A549 (cell line): ENCODE measurements around the gene SMIM14. TPM values are rescaled to one million over a fixed set of nuclear protein-coding genes. Genes with fewer than 3 reads are reported as not detected.

ENCODE experiments used
- CEBPB ChIP-seq, 2 experiments: fragments of >200 bp in 1 of 2; sonication (Bioruptor Twin) in 1 of 2; formaldehyde crosslinking in 1 of 2; IDR thresholded peaks; 2 replicates each; pipeline ENCODE4 v1.6.1; 2012 to 2016
- CHD2 ChIP-seq: fragments of 150-350 bp; IDR thresholded peaks from 2 replicates; pipeline ENCODE4 v1.6.1; 2014; ENCODE audit warnings: low read length; ENCODE audit not compliant: partially characterized antibody
- E2F6 ChIP-seq: IDR thresholded peaks from 2 replicates; pipeline ENCODE4 v1.6.1; 2012; ENCODE audit warnings: low read depth, borderline replicate concordance
- EP300 ChIP-seq, 2 experiments: fragments of >200 bp; sonication (Bioruptor Twin); formaldehyde crosslinking; IDR thresholded peaks; 2 replicates in 1 of 2; 3 replicates in 1 of 2; pipeline ENCODE4 v1.6.1; 2016 to 2017
- FOSL2 ChIP-seq, 2 experiments: fragments of 450-650 bp in 1 of 2; fragments of >200 bp in 1 of 2; sonication (Bioruptor Twin) in 1 of 2; formaldehyde crosslinking; IDR thresholded peaks; 2 replicates each; pipeline versions ENCODE4 v1.5.0 to v1.6.1; 2016 to 2020; ENCODE audit warnings: mild to moderate bottlenecking in 1 of 2, moderate library complexity in 1 of 2
- GATA3 ChIP-seq: IDR thresholded peaks from 2 replicates; pipeline ENCODE4 v1.6.1; 2012; ENCODE audit warnings: borderline replicate concordance
- HDAC2 ChIP-seq: fragments of 200-600 bp; sonication (generic); IDR thresholded peaks from 2 replicates; pipeline ENCODE4 v1.6.1; 2016
- HES2 ChIP-seq: fragments of >200 bp; sonication (Bioruptor Twin); formaldehyde crosslinking; IDR thresholded peaks from 2 replicates; pipeline ENCODE4 v1.6.1; 2016
- HEYL ChIP-seq: fragments of 250-450 bp; sonication (Bioruptor Pico); IDR thresholded peaks from 2 replicates; pipeline ENCODE4 v1.8.0; 2021; ENCODE audit warnings: mild to moderate bottlenecking, moderate library complexity
- HMGXB4 ChIP-seq: fragments of 250-450 bp; sonication (Bioruptor Pico); IDR thresholded peaks from 2 replicates; pipeline ENCODE4 v1.5.0; 2021; ENCODE audit warnings: mild to moderate bottlenecking, moderate library complexity, borderline replicate concordance
- HOXB5 ChIP-seq: fragments of 250-450 bp; sonication (Bioruptor Pico); IDR thresholded peaks from 2 replicates; pipeline ENCODE4 v1.5.0; 2020; ENCODE audit warnings: mild to moderate bottlenecking, moderate library complexity
- JUNB ChIP-seq: fragments of >200 bp; sonication (Bioruptor Twin); formaldehyde crosslinking; IDR thresholded peaks from 2 replicates; pipeline ENCODE4 v1.6.1; 2016
- MAX ChIP-seq: IDR thresholded peaks from 2 replicates; pipeline ENCODE4 v1.6.1; 2012
- MAZ ChIP-seq: fragments of 150-350 bp; IDR thresholded peaks from 2 replicates; pipeline ENCODE4 v1.6.1; 2014; ENCODE audit warnings: antibody characterized with exemption, low read depth, low read length, borderline replicate concordance
- MYC ChIP-seq: IDR thresholded peaks from 2 replicates; pipeline ENCODE4 v1.6.1; 2012; ENCODE audit warnings: mild to moderate bottlenecking, inconsistent platforms, low read length, improper control_type of control experiment, borderline replicate concordance
- NPAS2 ChIP-seq: fragments of 250-450 bp; sonication (Bioruptor Pico); IDR thresholded peaks from 2 replicates; pipeline ENCODE4 v1.8.0; 2022; ENCODE audit warnings: mild to moderate bottlenecking, moderate library complexity, borderline replicate concordance
- NR3C1 ChIP-seq: fragments of >200 bp; sonication (Bioruptor Twin); formaldehyde crosslinking; IDR thresholded peaks from 3 replicates; pipeline ENCODE4 v1.6.1; 2017
- PHF8 ChIP-seq: fragments of 200-600 bp; sonication (generic); IDR thresholded peaks from 2 replicates; pipeline ENCODE4 v1.6.1; 2016; ENCODE audit warnings: low read depth, mild to moderate bottlenecking, antibody characterized with exemption, moderate library complexity, borderline replicate concordance
- RAD21 ChIP-seq, 2 experiments: fragments of >200 bp in 1 of 2; sonication (Bioruptor Twin) in 1 of 2; formaldehyde crosslinking in 1 of 2; IDR thresholded peaks in 1 of 2; conservative IDR thresholded peaks in 1 of 2; 2 replicates in 1 of 2; 3 replicates in 1 of 2; pipeline ENCODE4 v1.6.1; 2012 to 2018; ENCODE audit warnings: inconsistent platforms in 1 of 2
- REST ChIP-seq: fragments of 200-600 bp; sonication (generic); IDR thresholded peaks from 2 replicates; pipeline ENCODE4 v1.6.1; 2016; ENCODE audit warnings: antibody characterized with exemption, mild to moderate bottlenecking, moderate library complexity
- RNF2 ChIP-seq: fragments of 200-600 bp; sonication (generic); IDR thresholded peaks from 2 replicates; pipeline ENCODE4 v1.6.1; 2016; ENCODE audit warnings: low read depth, mild to moderate bottlenecking, antibody characterized with exemption, moderate library complexity, borderline replicate concordance
- SMC3 ChIP-seq: fragments of >200 bp; sonication (Bioruptor Twin); formaldehyde crosslinking; IDR thresholded peaks from 3 replicates; pipeline ENCODE4 v1.6.1; 2018; ENCODE audit warnings: inconsistent platforms
- SREBF2 ChIP-seq: fragments of 450-650 bp; IDR thresholded peaks from 2 replicates; pipeline ENCODE4 v1.6.1; 2014; ENCODE audit warnings: mild to moderate bottlenecking, moderate library complexity
- TP53 ChIP-seq: fragments of 250-450 bp; sonication (Bioruptor Pico); IDR thresholded peaks from 2 replicates; pipeline ENCODE4 v1.5.0; 2021; ENCODE audit warnings: mild to moderate bottlenecking, moderate library complexity
- ZC3H11A ChIP-seq: fragments of 450-650 bp; IDR thresholded peaks from 2 replicates; pipeline ENCODE4 v1.6.1; 2014; ENCODE audit warnings: antibody characterized with exemption, mild to moderate bottlenecking
- polyA plus RNA-seq, 4 experiments: library from polyadenylated mRNA; depleted of rRNA in 3 of 4; stranded (reverse); fragments of >200 nt; fragmentation: RNase III in 1 of 4; extraction: RNeasy Plus Mini Kit Qiagen cat#74134 plus additional on column Dnase treatment in 1 of 4; gene quantifications; 2 replicates in 3 of 4; 3 replicates in 1 of 4; pipeline ENCODE4 v1.2.3, GENCODE V29; 2011 to 2017

The SMIM14 gene
- polyA plus RNA-seq, 2 of the 4 experiments (the other 2 are of a cell fraction) = 20.5 to 81.3 TPM

GRCh38 chr4:39542611-39543012 lies 96.1 kb downstream of the SMIM14 start (continued):
- TF ChIP-seq HMGXB4 (no peak), JUNB (peak; percentile 85), E2F6 (no peak), RNF2 (no peak), NPAS2 (CRISPR knock-in tag) (no peak), PHF8 (no peak), FOSL2 (IDR thresholded peaks at IDR 0.05) (peak; percentile 44; the same call in 1 of the 2 replicates), FOSL2 (CRISPR knock-in tag; IDR thresholded peaks at IDR 0.05) (peak; percentile 67), SREBF2 (no peak), GATA3 (peak; percentile 81), ZC3H11A (no peak), MAZ (no peak), SMC3 (0 out of 3 replicates have a peak, but pooled peaks have one; percentile 13), RAD21 (conservative IDR thresholded peaks at IDR 0.05 in 1 of 2, IDR thresholded peaks at IDR 0.05 in 1 of 2) (peak in 1 of 2 experiments; percentile 22; a peak in 1 of 5 replicates), NR3C1 (no peak), EP300 (IDR thresholded peaks at IDR 0.05) (peak; percentile 73 to 81; a peak in 4 of 5 replicates), CHD2 (no peak), HEYL (CRISPR knock-in tag) (no peak), REST (no peak), HOXB5 (CRISPR knock-in tag) (no peak), MYC (no peak), MAX (no peak), CEBPB (IDR thresholded peaks at IDR 0.05) (peak; percentile 81 to 82; a peak in 3 of 4 replicates), TP53 (CRISPR knock-in tag) (no peak), HDAC2 (no peak), HES2 (no peak)
